ENCODE data around the gene DOCK11. TPM values are rescaled to one million over a fixed set of nuclear protein-coding genes. Genes with fewer than 3 reads are reported as not detected.

The DOCK11 gene
- total and polyA plus RNA-seq, 2 experiments from 2014 or later = 7.6 to 8.3 TPM

- Histone ChIP-seq H3K4me3 (no peak overlapping the region), H2AFZ (no peak overlapping the region), H3K27ac (no peak overlapping the region), H3K27me3 (no peaks in the 10 kb centered on the region), H3K9me3 (ENCODE audit: low read depth) (no peaks in the 10 kb centered on the region), H4K20me1 (ENCODE audit: insufficient read depth, poor library complexity, severe bottlenecking) (no peaks in the 10 kb centered on the region), H3K36me3 (replicated peaks; ENCODE audit: insufficient read depth, low read depth) (no peaks in the 10 kb centered on the region), H3K9me2 (replicated peaks; ENCODE audit: insufficient read depth) (no peaks in the 10 kb centered on the region), H3K4me1 (ENCODE audit: insufficient read depth) (no peaks in the 10 kb centered on the region), H3K4me2 (no peak overlapping the region), H3K79me2 (no peaks in the 10 kb centered on the region)
- no peak for DNase-seq (ENCODE audit: low spot score)
- WGBS (ENCODE audit: low lambda C conversion rate, missing lambda C conversion rate) = 19% methylated on average over 1 of the region's 1 CpG
- TF ChIP-seq EZH2phosphoT487 (IDR thresholded peaks at IDR 0.05; ENCODE audit: low read depth, severe bottlenecking, unreplicated experiment) (no peak), EZH2 (IDR thresholded peaks at IDR 0.05; ENCODE audit: borderline replicate concordance) (no peak)
These were observed 64.9 kb downstream of the DOCK11 start for GRCh38 chrX:118560489-118560888.

- no peaks in the 10 kb centered on the region for H3K4me1 ChIP-seq (ENCODE audit: insufficient read depth)
- no peaks in the 10 kb centered on the region for H4K20me1 ChIP-seq (ENCODE audit: insufficient read depth, poor library complexity, severe bottlenecking)
- no peak overlapping the region for H3K4me3 ChIP-seq
- DNase-seq (ENCODE audit: low spot score) = no peak
- H2AFZ ChIP-seq = no peak overlapping the region
- no peaks in the 10 kb centered on the region for H3K27me3 ChIP-seq
- H3K27ac ChIP-seq = no peak overlapping the region
- no peaks in the 10 kb centered on the region for H3K9me2 ChIP-seq (replicated peaks; ENCODE audit: insufficient read depth)
- WGBS (ENCODE audit: low lambda C conversion rate, missing lambda C conversion rate) = 51% methylated on average over 4 of the region's 4 CpGs
- no peaks in the 10 kb centered on the region for H3K9me3 ChIP-seq (ENCODE audit: low read depth)
- TF ChIP-seq CTCF (IDR thresholded peaks at IDR 0.05; ENCODE audit: poor library complexity) (no peak), EZH2 (IDR thresholded peaks at IDR 0.05; ENCODE audit: borderline replicate concordance) (no peak)
- H3K36me3 ChIP-seq (replicated peaks; ENCODE audit: insufficient read depth, low read depth) = no peaks in the 10 kb centered on the region
- H3K79me2 ChIP-seq = no peaks in the 10 kb centered on the region
- H3K4me2 ChIP-seq = no peak overlapping the region
These were observed 67.1 kb downstream of the DOCK11 start for GRCh38 chrX:118562582-118563164.

- Histone ChIP-seq H3K27ac (no peak overlapping the region), H4K20me1 (ENCODE audit: insufficient read depth, poor library complexity, severe bottlenecking) (no peaks in the 10 kb centered on the region), H3K9me3 (ENCODE audit: low read depth) (no peaks in the 10 kb centered on the region), H2AFZ (no peak overlapping the region), H3K4me2 (no peak overlapping the region), H3K36me3 (replicated peaks; ENCODE audit: insufficient read depth, low read depth) (no peaks in the 10 kb centered on the region), H3K4me3 (no peak overlapping the region), H3K4me1 (ENCODE audit: insufficient read depth) (no peaks in the 10 kb centered on the region), H3K79me2 (no peaks in the 10 kb centered on the region), H3K9me2 (replicated peaks; ENCODE audit: insufficient read depth) (no peaks in the 10 kb centered on the region), H3K27me3 (no peaks in the 10 kb centered on the region)
- TF ChIP-seq CTCF (IDR thresholded peaks at IDR 0.05; ENCODE audit: poor library complexity) (no peak), EZH2 (IDR thresholded peaks at IDR 0.05; ENCODE audit: borderline replicate concordance) (no peak), EZH2phosphoT487 (IDR thresholded peaks at IDR 0.05; ENCODE audit: low read depth, severe bottlenecking, unreplicated experiment) (no peak)
- 14% methylated on average over 1 of the region's 1 CpG for WGBS (ENCODE audit: low lambda C conversion rate, missing lambda C conversion rate)
- no peak for DNase-seq (ENCODE audit: low spot score)
These were observed 68.9 kb downstream of the DOCK11 start for GRCh38 chrX:118564498-118564897.

GRCh38 chrX:118565853-118566252 lies 70.2 kb downstream of the DOCK11 start:
- H3K27ac ChIP-seq = no peak overlapping the region
- no peaks in the 10 kb centered on the region for H3K9me3 ChIP-seq (ENCODE audit: low read depth)
- no peak overlapping the region for H3K4me3 ChIP-seq
- H3K36me3 ChIP-seq (replicated peaks; ENCODE audit: insufficient read depth, low read depth) = no peaks in the 10 kb centered on the region
- TF ChIP-seq EZH2 (IDR thresholded peaks at IDR 0.05; ENCODE audit: borderline replicate concordance) (no peak), EZH2phosphoT487 (IDR thresholded peaks at IDR 0.05; ENCODE audit: low read depth, severe bottlenecking, unreplicated experiment) (no peak), CTCF (IDR thresholded peaks at IDR 0.05; ENCODE audit: poor library complexity) (no peak)
- no peaks in the 10 kb centered on the region for H3K79me2 ChIP-seq
- 71% methylated on average over 6 of the region's 6 CpGs for WGBS (ENCODE audit: low lambda C conversion rate, missing lambda C conversion rate)
- H3K27me3 ChIP-seq = no peaks in the 10 kb centered on the region
- no peak for DNase-seq (ENCODE audit: low spot score)
- no peaks in the 10 kb centered on the region for H4K20me1 ChIP-seq (ENCODE audit: insufficient read depth, poor library complexity, severe bottlenecking)
- H2AFZ ChIP-seq = no peak overlapping the region
- H3K9me2 ChIP-seq (replicated peaks; ENCODE audit: insufficient read depth) = no peaks in the 10 kb centered on the region
- no peak overlapping the region for H3K4me2 ChIP-seq
- H3K4me1 ChIP-seq (ENCODE audit: insufficient read depth) = no peaks in the 10 kb centered on the region

Measured in hepatocyte (in vitro differentiated cells).